GM18907 (cell line): Measurements from ENCODE around the gene ASIC2.

Experiments
- ATAC-seq: cut with Tn5 transposase; IDR thresholded peaks from one replicate; pipeline ENCODE4 v1.9.1; 2021; ENCODE audit warnings: mild to moderate bottlenecking, moderate library complexity; ENCODE audit not compliant: unreplicated experiment

ASIC2 gene

GRCh38 chr17:33292981-33293867, at the start of gene ASIC2:
TSS of gene ASIC2 (minus strand) at chr17:33293295.
- ATAC-seq: no peak

GRCh38 chr17:33342025-33342424, 48.9 kb upstream of the ASIC2 start:
- no peak for ATAC-seq

- ATAC-seq: no peak
These were observed 45.1 kb upstream of the ASIC2 start for GRCh38 chr17:33338242-33338641.

- no peak for ATAC-seq
These were observed 42.5 kb upstream of the ASIC2 start for GRCh38 chr17:33335491-33336173.

- no peak for ATAC-seq
These were observed 41.6 kb upstream of the ASIC2 start for GRCh38 chr17:33334703-33335102.

GRCh38 chr17:33330877-33331276, 37.8 kb upstream of the ASIC2 start:
- ATAC-seq: no peak

- no peak for ATAC-seq
These were observed 35.0 kb upstream of the ASIC2 start for GRCh38 chr17:33328129-33328528.

- no peak for ATAC-seq
These were observed 31.6 kb upstream of the ASIC2 start for GRCh38 chr17:33324736-33325135.

- ATAC-seq: no peak
These were observed 29.0 kb upstream of the ASIC2 start for GRCh38 chr17:33322063-33322462.

GRCh38 chr17:33318241-33318640, 25.1 kb upstream of the ASIC2 start:
- ATAC-seq: no peak

- ATAC-seq: no peak
These were observed 23.7 kb upstream of the ASIC2 start for GRCh38 chr17:33316746-33317145.

- ATAC-seq: no peak
These were observed 17.2 kb upstream of the ASIC2 start for GRCh38 chr17:33310296-33310695.

GRCh38 chr17:33303254-33303653, 10.2 kb upstream of the ASIC2 start:
- ATAC-seq: no peak

- no peak for ATAC-seq
These were observed 9.3 kb upstream of the ASIC2 start for GRCh38 chr17:33302394-33302793.

GRCh38 chr17:33300241-33300640, 7.1 kb upstream of the ASIC2 start:
- ATAC-seq: no peak

- ATAC-seq: no peak
These were observed 6.0 kb upstream of the ASIC2 start for GRCh38 chr17:33299115-33299514.

GRCh38 chr17:33297643-33298042, 4.5 kb upstream of the ASIC2 start:
- no peak for ATAC-seq

- ATAC-seq: no peak
These were observed 1.9 kb upstream of the ASIC2 start for GRCh38 chr17:33294994-33295393.

- no peak for ATAC-seq
These were observed 704 bp downstream of the ASIC2 start for GRCh38 chr17:33292201-33292980.

GRCh38 chr17:33291248-33292200, 1.6 kb downstream of the ASIC2 start:
- no peak for ATAC-seq
